K562 treated with DMSO at 1 percent for 4 hours (cell line): ENCODE data around the gene GH1. TPM values are rescaled to one million over a fixed set of nuclear protein-coding genes. Genes with fewer than 3 reads are reported as not detected.

Source experiments
- total RNA-seq: library from RNA; unstranded; fragments of 300-600 nt; gene quantifications from 2 replicates; pipeline ENCODE4 v1.2.3, GENCODE V29; 2022; ENCODE audit not compliant: insufficient read depth

Gene GH1
- not detected in 2 replicates for total RNA-seq

GRCh38 chr17:63918789-63919305 lies at the start of gene GH1:
TSS of gene GH1 (minus strand) at chr17:63918839. CDS start at chr17:63918776, 63 bp downstream.

GRCh38 chr17:63931981-63932561 lies 13.4 kb upstream of the GH1 start, which contains the start of gene CD79B:
TSS of gene CD79B (minus strand) at chr17:63932331. CDS start at chr17:63932261, 70 bp downstream.

GRCh38 chr17:63911041-63911635 lies 7.5 kb downstream of the GH1 start, which contains the start of gene CSHL1:
TSS of gene CSHL1 (minus strand) at chr17:63911258. CDS start at chr17:63911196, 62 bp downstream.

DNA sequence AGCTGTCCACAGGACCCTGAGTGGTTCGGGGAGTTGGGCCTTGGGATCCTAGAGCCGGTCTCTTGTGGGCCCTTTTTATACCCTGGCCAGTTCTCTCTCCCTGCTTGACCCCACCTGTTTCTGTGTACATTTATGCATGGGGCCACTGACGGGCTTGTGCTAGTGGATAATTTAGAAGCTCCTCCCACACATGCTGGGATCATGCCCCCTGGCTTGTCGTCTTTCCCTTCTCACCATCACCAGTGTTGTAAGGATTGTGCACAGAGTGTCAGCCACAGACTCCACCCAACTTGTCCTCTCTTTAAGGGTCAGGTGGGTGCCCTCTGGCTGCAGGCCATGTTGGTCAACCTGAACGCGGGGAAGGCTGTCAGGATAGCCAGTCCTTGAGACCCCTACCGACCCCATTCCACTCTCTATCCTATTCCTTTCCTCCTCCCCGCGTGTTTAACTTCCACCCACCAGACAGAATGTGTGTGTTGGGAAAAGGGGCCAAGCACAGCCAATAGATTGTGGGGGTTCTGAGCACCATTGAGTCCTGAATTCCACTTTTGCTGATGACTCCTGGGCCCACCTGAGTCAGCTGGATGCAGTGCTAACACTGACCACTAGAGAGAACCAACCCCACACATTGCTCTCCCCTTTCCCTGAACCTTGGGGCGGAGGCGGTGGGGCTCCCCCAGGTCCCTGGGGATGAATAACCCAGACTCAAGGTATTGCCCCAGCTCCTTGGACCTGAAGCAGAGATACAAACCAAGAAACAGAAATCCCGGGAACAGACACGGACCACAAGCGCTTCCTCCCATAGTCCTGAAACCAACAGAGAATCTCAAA lies 21.9 kb downstream of the GH1 start, which contains the start of gene CSH1:
TSS of gene CSH1 (minus strand) at position 51 of the 831 bp plus-strand sequence. CDS start 63 bp downstream, outside the sequence.

GRCh38 chr17:63881935-63882601 lies 36.6 kb downstream of the GH1 start, which contains the start of gene GH2:
TSS of gene GH2 (minus strand) at chr17:63881944. CDS start at chr17:63881801, 143 bp downstream.

DNA sequence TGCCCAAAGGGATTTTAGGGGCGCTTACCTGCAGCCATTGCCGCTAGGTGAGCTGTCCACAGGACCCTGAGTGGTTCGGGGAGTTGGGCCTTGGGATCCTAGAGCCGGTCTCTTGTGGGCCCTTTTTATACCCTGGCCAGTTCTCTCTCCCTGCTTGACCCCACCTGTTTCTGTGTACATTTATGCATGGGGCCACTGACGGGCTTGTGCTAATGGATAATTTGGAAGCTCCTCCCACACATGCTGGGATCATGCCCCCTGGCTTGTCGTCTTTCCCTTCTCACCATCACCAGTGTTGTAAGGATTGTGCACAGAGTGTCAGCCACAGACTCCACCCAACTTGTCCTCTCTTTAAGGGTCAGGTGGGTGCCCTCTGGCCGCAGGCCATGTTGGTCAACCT lies 45.1 kb downstream of the GH1 start, which contains the start of gene CSH2:
TSS of gene CSH2 (minus strand) at position 101 of the 400 bp plus-strand sequence. CDS start at position 38, 63 bp downstream.

Other genes with a start within 250 kb of the GH1 start
- gene LIMD2, start 218.7 kb downstream of the GH1 start, total RNA-seq = 3.0 and 4.6 TPM in 2 replicates
- gene STRADA, start 177.0 kb downstream of the GH1 start, total RNA-seq = 20.0 TPM in 2 replicates
- 66.7 and 82.7 TPM in 2 replicates for gene CCDC47, start 145.2 kb downstream of the GH1 start, total RNA-seq
- gene DDX42, start 144.7 kb downstream of the GH1 start, total RNA-seq = 43.1 and 51.5 TPM in 2 replicates
- 157 and 167 TPM in 2 replicates for gene PSMC5, start 91.4 kb downstream of the GH1 start, total RNA-seq
- gene FTSJ3, start 91.2 kb downstream of the GH1 start, total RNA-seq = 22.9 and 28.7 TPM in 2 replicates
- 85.6 and 99.0 TPM in 2 replicates for gene SMARCD2, start 76.2 kb downstream of the GH1 start, total RNA-seq
- 1.2 TPM in 1 of 2 replicates, not detected in the other for gene CSH2, start 45.2 kb downstream of the GH1 start, total RNA-seq
- not detected in 2 replicates for gene GH2, start 36.9 kb downstream of the GH1 start, total RNA-seq
- not detected in 2 replicates for gene CSH1, start 22.3 kb downstream of the GH1 start, total RNA-seq
- not detected in 2 replicates for gene CSHL1, start 7.6 kb downstream of the GH1 start, total RNA-seq
- not detected in 2 replicates for gene CD79B, start 13.5 kb upstream of the GH1 start, total RNA-seq
- gene SCN4A, start 54.1 kb upstream of the GH1 start, total RNA-seq = 0.45 and 4.4 TPM in 2 replicates
- 0.40 and 2.8 TPM in 2 replicates for gene PRR29, start 79.5 kb upstream of the GH1 start, total RNA-seq
- 29.1 and 29.4 TPM in 2 replicates for gene ICAM2, start 101.8 kb upstream of the GH1 start, total RNA-seq
- gene ERN1, start 211.3 kb upstream of the GH1 start, total RNA-seq = 12.4 and 14.7 TPM in 2 replicates